PC-9 (cell line): Measurements from ENCODE around the gene PTPRM. TPM values are rescaled to one million over a fixed set of nuclear protein-coding genes. Genes with fewer than 3 reads are reported as not detected.

Source experiments
- BruUV-seq: library from RNA; stranded (reverse); fragments of 400-500 nt; replicated peaks from 2 replicates; lab custom pipeline; 2021; lab: Mats Ljungman, UMichigan
- CTCF ChIA-PET: fragments of 300-600 bp; sonication (Branson Sonifier 250); formaldehyde crosslinking; loops from one replicate; lab custom pipeline; 2022; ENCODE audit warnings: antibody characterized with exemption; lab: Charles Lee
- POLR2A ChIA-PET: fragments of 300-600 bp; sonication (Branson Sonifier 250); formaldehyde crosslinking; loops from one replicate; lab custom pipeline; 2022; ENCODE audit warnings: antibody characterized with exemption; ENCODE audit not compliant: unreplicated experiment; lab: Charles Lee
- DNase-seq, 2 experiments: peaks; one replicate each; pipeline versions ENCODE4 v3.0.0 to v3.0.0-alpha.2; 2015 to 2022; ENCODE audit warnings: mixed read lengths in 1 of 2
- H2AFZ ChIP-seq: fragments of 200-600 bp; sonication (generic); 2 replicates; pipeline ENCODE4 v1.8.1; 2017; ENCODE audit warnings: antibody characterized with exemption
- H3F3A ChIP-seq: fragments of 200-600 bp; sonication (generic); 2 replicates; pipeline ENCODE4 v1.8.1; 2017; ENCODE audit warnings: antibody characterized with exemption, mild to moderate bottlenecking, low read depth; ENCODE audit not compliant: insufficient read depth
- H3K27ac ChIP-seq: fragments of 200-600 bp; sonication (generic); 2 replicates; pipeline ENCODE4 v1.6.1; 2016; ENCODE audit warnings: mixed run types
- H3K27me3 ChIP-seq: fragments of 200-600 bp; sonication (generic); 2 replicates; pipeline ENCODE4 v1.6.1; 2016; ENCODE audit warnings: low read depth, mixed run types; ENCODE audit not compliant: insufficient read depth
- H3K36me3 ChIP-seq: fragments of 200-600 bp; sonication (generic); 2 replicates; pipeline ENCODE4 v1.6.1; 2016; ENCODE audit warnings: low read depth, mixed run types
- H3K4me1 ChIP-seq: fragments of 200-600 bp; sonication (generic); replicated peaks from 2 replicates; pipeline ENCODE4 v1.6.1; 2016; ENCODE audit warnings: mixed run types; ENCODE audit not compliant: insufficient read depth
- H3K4me2 ChIP-seq: fragments of 200-600 bp; sonication (generic); 2 replicates; pipeline ENCODE4 v1.6.1; 2017; ENCODE audit warnings: mixed run types
- H3K4me3 ChIP-seq: fragments of 200-600 bp; sonication (generic); 2 replicates; pipeline ENCODE4 v1.6.1; 2016; ENCODE audit warnings: mixed run types
- H3K79me2 ChIP-seq: fragments of 200-600 bp; sonication (generic); 2 replicates; pipeline ENCODE4 v1.6.1; 2017; ENCODE audit warnings: low read depth, mixed run types
- H3K9me2 ChIP-seq: fragments of 200-600 bp; sonication (generic); 2 replicates; pipeline ENCODE4 v1.8.1; 2017; ENCODE audit warnings: mild to moderate bottlenecking; ENCODE audit not compliant: insufficient read depth
- H3K9me3 ChIP-seq: fragments of 200-600 bp; sonication (generic); 2 replicates; pipeline ENCODE4 v1.8.1; 2016; ENCODE audit warnings: low read depth; ENCODE audit not compliant: insufficient read depth
- H4K20me1 ChIP-seq: fragments of 200-600 bp; sonication (generic); 2 replicates; pipeline ENCODE4 v1.8.1; 2017; ENCODE audit not compliant: insufficient read depth
- EZH2 ChIP-seq: fragments of 200-600 bp; sonication (generic); IDR thresholded peaks from 2 replicates; pipeline ENCODE4 v1.8.0; 2017; ENCODE audit warnings: antibody characterized with exemption, low read depth
- intact Hi-C: fragments of 100-400 bp; cut with micrococcal nuclease; formaldehyde crosslinking; loops from one replicate; pipeline ENCODE4 v1.10.0; 2022; ENCODE audit not compliant: unreplicated experiment
- total RNA-seq: library from RNA; stranded (reverse); gene quantifications from 2 replicates; pipeline ENCODE4 v1.2.3, GENCODE V29; 2021
- TF ChIP-seq, protein P1 (sequence below): fragments of 200-600 bp; sonication (generic); conservative IDR thresholded peaks from 2 replicates; pipeline ENCODE4 v1.6.1; 2017; ENCODE audit warnings: mixed run types, antibody characterized with exemption, mild to moderate bottlenecking, moderate library complexity

The PTPRM gene
- total RNA-seq, 1 experiment from 2014 or later: 32.5 TPM

DNA sequence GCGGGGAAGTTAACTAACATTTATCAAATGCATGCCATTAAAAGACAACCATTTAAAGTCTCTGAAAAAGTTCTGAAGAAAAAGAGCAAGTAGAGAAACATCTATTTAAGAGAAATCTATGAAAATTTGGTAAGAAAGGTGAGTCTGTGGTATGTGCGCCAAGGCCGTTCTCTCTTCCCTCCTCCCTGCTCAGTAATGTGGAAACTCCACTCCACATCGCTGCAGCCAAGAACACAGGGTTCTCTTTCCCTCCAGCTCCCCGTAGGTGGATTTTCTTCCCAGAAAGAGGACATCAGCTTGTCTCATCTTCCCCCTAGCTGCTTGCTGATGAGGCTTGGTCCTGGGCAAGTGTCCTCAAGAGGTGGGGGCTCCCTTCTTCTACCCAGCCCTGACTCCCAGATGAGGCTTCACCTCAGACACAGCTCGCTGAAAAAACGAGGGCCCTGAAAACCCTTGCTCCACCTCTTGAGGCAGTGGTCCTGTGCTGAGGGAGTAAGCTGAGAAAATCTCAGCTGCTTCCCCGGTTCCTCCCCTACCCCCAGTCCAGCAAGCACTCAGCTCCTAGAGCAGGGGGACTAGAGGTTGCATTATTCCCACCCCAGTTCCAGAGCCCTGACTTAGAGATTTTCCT lies 45.8 kb upstream of the PTPRM start:
- no peaks in the 10 kb centered on the region for H3K4me1 ChIP-seq
- H3K4me3 ChIP-seq: no peak overlapping the region
- H3F3A ChIP-seq: no peaks in the 10 kb centered on the region
- H4K20me1 ChIP-seq: no peaks in the 10 kb centered on the region
- intact Hi-C loops: no loop called here
- H3K79me2 ChIP-seq: no peaks in the 10 kb centered on the region
- H3K4me2 ChIP-seq: no peak overlapping the region
- BruUV-seq: no TSS peak
- H3K36me3 ChIP-seq: no peaks in the 10 kb centered on the region
- H3K27ac ChIP-seq: no peak overlapping the region
- no peaks in the 10 kb centered on the region for H3K9me2 ChIP-seq
- CTCF ChIA-PET: no interaction called here
- peak overlapping the region; percentile 55; the same call in 1 of the 2 replicates for H2AFZ ChIP-seq
- DNase-seq: no peak
- TF ChIP-seq EZH2: no peak
- TF ChIP-seq, protein P1, sequence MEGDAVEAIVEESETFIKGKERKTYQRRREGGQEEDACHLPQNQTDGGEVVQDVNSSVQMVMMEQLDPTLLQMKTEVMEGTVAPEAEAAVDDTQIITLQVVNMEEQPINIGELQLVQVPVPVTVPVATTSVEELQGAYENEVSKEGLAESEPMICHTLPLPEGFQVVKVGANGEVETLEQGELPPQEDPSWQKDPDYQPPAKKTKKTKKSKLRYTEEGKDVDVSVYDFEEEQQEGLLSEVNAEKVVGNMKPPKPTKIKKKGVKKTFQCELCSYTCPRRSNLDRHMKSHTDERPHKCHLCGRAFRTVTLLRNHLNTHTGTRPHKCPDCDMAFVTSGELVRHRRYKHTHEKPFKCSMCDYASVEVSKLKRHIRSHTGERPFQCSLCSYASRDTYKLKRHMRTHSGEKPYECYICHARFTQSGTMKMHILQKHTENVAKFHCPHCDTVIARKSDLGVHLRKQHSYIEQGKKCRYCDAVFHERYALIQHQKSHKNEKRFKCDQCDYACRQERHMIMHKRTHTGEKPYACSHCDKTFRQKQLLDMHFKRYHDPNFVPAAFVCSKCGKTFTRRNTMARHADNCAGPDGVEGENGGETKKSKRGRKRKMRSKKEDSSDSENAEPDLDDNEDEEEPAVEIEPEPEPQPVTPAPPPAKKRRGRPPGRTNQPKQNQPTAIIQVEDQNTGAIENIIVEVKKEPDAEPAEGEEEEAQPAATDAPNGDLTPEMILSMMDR: no peak
- H3K27me3 ChIP-seq: peaks cover 56% of the 10 kb centered on the region
- no peaks in the 10 kb centered on the region for H3K9me3 ChIP-seq
- POLR2A ChIA-PET: no interaction called here

DNA sequence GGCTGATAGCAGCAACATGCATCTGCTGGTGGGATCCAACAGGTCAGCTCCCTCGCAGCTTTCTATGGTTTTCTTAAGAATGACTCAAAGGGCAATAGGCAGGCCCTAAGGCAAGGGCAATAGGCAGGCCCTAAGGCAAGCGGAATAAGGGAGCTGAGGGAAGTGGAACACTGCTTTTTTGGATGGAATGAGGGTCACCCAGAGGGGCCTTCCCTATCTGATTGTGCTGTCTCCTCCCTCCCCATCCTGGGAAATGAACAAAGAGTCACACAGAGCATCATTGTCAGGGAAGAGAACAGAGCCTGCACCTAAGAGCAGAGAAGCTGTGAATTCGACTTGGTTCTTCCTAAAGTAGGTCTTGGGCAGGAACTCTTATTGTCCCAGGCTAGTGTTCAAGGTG lies 43.3 kb upstream of the PTPRM start:
- no peak for DNase-seq
- no peak for TF ChIP-seq EZH2
- TF ChIP-seq, protein P1: no peak
- no peaks in the 10 kb centered on the region for H4K20me1 ChIP-seq
- no peaks in the 10 kb centered on the region for H3K36me3 ChIP-seq
- no peaks in the 10 kb centered on the region for H3K79me2 ChIP-seq
- no peaks in the 10 kb centered on the region for H3K9me3 ChIP-seq
- ChIA-PET CTCF (no interaction called here), POLR2A (no interaction called here)
- no peak overlapping the region for H2AFZ ChIP-seq
- H3K27ac ChIP-seq: no peak overlapping the region
- peaks cover 45% of the 10 kb centered on the region for H3K27me3 ChIP-seq
- H3K9me2 ChIP-seq: no peaks in the 10 kb centered on the region
- BruUV-seq: no TSS peak
- H3K4me2 ChIP-seq: no peak overlapping the region
- H3F3A ChIP-seq: no peaks in the 10 kb centered on the region
- H3K4me1 ChIP-seq: no peaks in the 10 kb centered on the region
- no peak overlapping the region for H3K4me3 ChIP-seq
- intact Hi-C loops: no loop called here

DNA sequence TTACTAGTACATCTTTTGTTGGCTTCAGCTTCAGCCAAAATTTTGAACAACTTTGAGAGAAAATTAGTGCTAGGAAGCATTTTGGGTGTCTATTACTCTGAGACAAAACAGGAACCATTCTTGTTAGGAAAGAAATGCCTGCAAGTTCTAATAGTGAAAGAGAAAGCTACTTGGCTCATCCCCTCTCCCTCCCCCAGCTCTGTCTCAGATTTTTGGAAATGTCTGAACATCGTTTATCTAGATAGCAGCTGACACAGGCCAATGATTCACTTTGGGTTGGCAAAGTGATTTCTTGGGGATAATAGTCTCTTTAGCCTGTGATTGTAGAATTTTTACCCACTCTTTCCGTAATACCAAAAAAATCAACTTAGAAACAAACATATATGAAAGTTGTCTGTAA lies 42.3 kb upstream of the PTPRM start:
- intact Hi-C loops: no loop called here
- Histone ChIP-seq H2AFZ (no peak overlapping the region), H4K20me1 (no peaks in the 10 kb centered on the region), H3K79me2 (no peaks in the 10 kb centered on the region), H3K27ac (no peak overlapping the region), H3K4me1 (no peaks in the 10 kb centered on the region), H3K4me3 (no peak overlapping the region), H3K36me3 (no peaks in the 10 kb centered on the region), H3K9me2 (no peaks in the 10 kb centered on the region), H3K9me3 (no peaks in the 10 kb centered on the region), H3K27me3 (peaks cover 38% of the 10 kb centered on the region), H3F3A (no peaks in the 10 kb centered on the region), H3K4me2 (no peak overlapping the region)
- TF ChIP-seq EZH2: no peak
- TF ChIP-seq, protein P1: no peak
- no TSS peak for BruUV-seq
- no peak for DNase-seq
- CTCF ChIA-PET: no interaction called here
- POLR2A ChIA-PET: no interaction called here
